CD4-positive, alpha-beta T cell (primary cell): Measurements from ENCODE around the gene MST1. TPM values are rescaled to one million over a fixed set of nuclear protein-coding genes. Genes with fewer than 3 reads are reported as not detected.

Experiments
- ATAC-seq: fragments of 200-7000 bp; cut with Tn5 transposase; one replicate; pipeline ENCODE4 v1.10.0; 2022; ENCODE audit warnings: mild to moderate bottlenecking; ENCODE audit not compliant: poor library complexity
- CTCF ChIA-PET: fragments of 350-600 bp; sonication (Branson Sonifier 250); formaldehyde crosslinking; loops from one replicate; lab custom pipeline; 2021; ENCODE audit warnings: antibody characterized with exemption, inconsistent platforms; lab: Charles Lee
- POLR2A ChIA-PET: fragments of 350-600 bp; sonication (Branson Sonifier 250); formaldehyde crosslinking; loops from one replicate; lab custom pipeline; 2021; ENCODE audit warnings: antibody characterized with exemption, inconsistent platforms; lab: Charles Lee
- DNase-seq, 14 experiments: peaks; one replicate each; pipeline ENCODE4 v3.0.0-alpha.2; 2013 to 2020; ENCODE audit warnings: mixed read lengths in 2 of 14
- H3K27ac ChIP-seq, 2 donors: one replicate each; pipeline versions ENCODE4 v1.5.1 to v1.7.0; 2013; ENCODE audit warnings: low read length in 2 of 2, low read depth in 1 of 2, mild to moderate bottlenecking in 1 of 2
- H3K27me3 ChIP-seq, 2 experiments: 1 replicate in 1 of 2; 2 replicates in 1 of 2; pipeline versions ENCODE4 v1.6.1 to v1.7.0; 2013; ENCODE audit warnings: low read length in 2 of 2, control low read depth in 1 of 2, mild to moderate bottlenecking in 1 of 2, moderate library complexity in 1 of 2; ENCODE audit not compliant: insufficient read depth in 2 of 2, control insufficient read depth in 1 of 2
- H3K36me3 ChIP-seq: one replicate; pipeline ENCODE4 v1.6.1; 2013; ENCODE audit warnings: low read length, control low read depth; ENCODE audit not compliant: insufficient read depth
- H3K4me1 ChIP-seq: one replicate; pipeline ENCODE4 v1.6.1; 2013; ENCODE audit warnings: low read length, control low read depth; ENCODE audit not compliant: insufficient read depth
- H3K4me3 ChIP-seq: one replicate; pipeline ENCODE4 v1.5.1; 2013; ENCODE audit warnings: mild to moderate bottlenecking, low read length, moderate library complexity
- H3K9me3 ChIP-seq, 2 experiments: 1 replicate in 1 of 2; 2 replicates in 1 of 2; pipeline versions ENCODE4 v1.6.1 to v1.7.0; 2013; ENCODE audit warnings: low read length in 2 of 2, mild to moderate bottlenecking in 2 of 2, control low read depth in 1 of 2, moderate library complexity in 1 of 2; ENCODE audit not compliant: control insufficient read depth in 1 of 2, insufficient read depth in 1 of 2
- H3K27ac Mint-ChIP-seq: one replicate; pipeline ENCODE4 v1.8.0; 2020; ENCODE audit warnings: mixed read lengths
- H3K27me3 Mint-ChIP-seq: one replicate; pipeline ENCODE4 v1.8.0; 2021; ENCODE audit warnings: mixed read lengths
- H3K36me3 Mint-ChIP-seq: one replicate; pipeline ENCODE4 v1.8.0; 2021; ENCODE audit warnings: low read depth, mixed read lengths
- H3K4me1 Mint-ChIP-seq: one replicate; pipeline ENCODE4 v1.8.0; 2021; ENCODE audit warnings: low read depth, mixed read lengths
- H3K4me3 Mint-ChIP-seq: one replicate; pipeline ENCODE4 v1.8.0; 2020; ENCODE audit warnings: mild to moderate bottlenecking, mixed read lengths
- H3K9me3 Mint-ChIP-seq: one replicate; pipeline ENCODE4 v1.8.0; 2020; ENCODE audit warnings: mixed read lengths
- CTCF ChIP-seq: fragments of 200-600 bp; IDR thresholded peaks from one replicate; pipeline ENCODE4 v1.8.0; 2022; ENCODE audit warnings: antibody characterized with exemption, mild to moderate bottlenecking
- intact Hi-C, 2 experiments: fragments of 100-400 bp; cut with DNase I in 1 of 2; cut with micrococcal nuclease in 1 of 2; formaldehyde crosslinking; loops; one replicate each; pipeline versions ENCODE4 v1.15.1 to v1.9.0; 2023 to 2025; cut with DNase I, micrococcal nuclease
- polyA plus RNA-seq, 2 donors: library from polyadenylated mRNA; unstranded; fragments of 120-200 nt; gene quantifications; one replicate each; pipeline ENCODE4 v1.2.1, GENCODE V29; 2013
- total RNA-seq, 174 experiments: library from RNA in 2 of 174; stranded (reverse) in 2 of 174; gene quantifications; one replicate each; pipeline ENCODE4 v1.2.3 and lab custom pipeline; 2021 to 2026

Gene MST1
- total RNA-seq (1 to 10 TPM; 7.8 TPM), total RNA-seq (lab: John Stamatoyannopoulos, UW) (0.85 to 9.4 (median 3.3) reads per million in 172 experiments)
- polyA plus RNA-seq (2013, experiment 1 of 2) = 5.5 TPM
- 7.8 TPM for polyA plus RNA-seq (2013, experiment 2 of 2)

- Histone ChIP-seq H3K4me1 (peaks cover 49% of the 10 kb centered on the region), H3K27me3 (no peaks in the 10 kb centered on the region), H3K9me3 (no peaks in the 10 kb centered on the region), H3K36me3 (no peaks in the 10 kb centered on the region), H3K27ac (peak within 1 kb of the TSS; percentile 64 to 87), H3K4me3 (peak within 1 kb of the TSS; percentile 98)
- H3K27me3 Mint-ChIP-seq = peaks cover 4% of the 10 kb centered on the region
- peak; percentile 55 for TF ChIP-seq CTCF
- ChIA-PET CTCF (interaction anchor here (2.1 kb wide), 1 partner anchor 150 kb away, joined by 5 read pairs; no protein-coding TSS in a partner anchor), POLR2A (interaction anchor here (0.9 to 1.0 kb wide), 2 partner anchors 17 to 86 kb away, joined by 3 read pairs; no protein-coding TSS in a partner anchor)
- peak within 1 kb of the TSS; percentile 97 for H3K4me3 Mint-ChIP-seq
- intact Hi-C loops = loop anchor here in 1 of 2 experiments (2.0 kb wide), 1 partner anchor 16 kb away; no protein-coding TSS in a partner anchor
- DNase-seq (peak; percentile 87 to 97 (median 91)), ATAC-seq (peak; percentile 80)
- peak within 1 kb of the TSS; percentile 91 for H3K27ac Mint-ChIP-seq
- H3K36me3 Mint-ChIP-seq = peaks cover 17% of the 10 kb centered on the region
- peaks cover 41% of the 10 kb centered on the region for H3K4me1 Mint-ChIP-seq
- no peaks in the 10 kb centered on the region for H3K9me3 Mint-ChIP-seq
Observed at GRCh38 chr3:49689046-49689907, at the start of gene MST1, which contains the start of gene RNF123. TSS of gene MST1 (minus strand) at chr3:49689474. CDS start at chr3:49688691, 783 bp downstream. TSS of gene RNF123 (plus strand) at chr3:49689557. CDS start at chr3:49691166, 1,609 bp downstream.

- no peaks in the 10 kb centered on the region for H3K27me3 ChIP-seq
- Mint-ChIP-seq H3K36me3 (peaks cover 47% of the 10 kb centered on the region), H3K27me3 (no peaks in the 10 kb centered on the region), H3K4me3 (no peak overlapping the region), H3K9me3 (no peaks in the 10 kb centered on the region), H3K4me1 (peaks cover 13% of the 10 kb centered on the region), H3K27ac (no peak overlapping the region)
- POLR2A ChIA-PET = no interaction called here
- no peaks in the 10 kb centered on the region for H3K9me3 ChIP-seq
- no peak overlapping the region for H3K27ac ChIP-seq
- no peak for TF ChIP-seq CTCF
- H3K4me3 ChIP-seq = no peak overlapping the region
- ATAC-seq = no peak
- H3K4me1 ChIP-seq = no peaks in the 10 kb centered on the region
- intact Hi-C loops = no loop called here
- peaks cover 54% of the 10 kb centered on the region for H3K36me3 ChIP-seq
- CTCF ChIA-PET = no interaction called here
- no peak for DNase-seq
Observed at GRCh38 chr3:49738067-49738713, 48.9 kb upstream of the MST1 start.

GRCh38 chr3:49734752-49735151, 45.5 kb upstream of the MST1 start:
- Mint-ChIP-seq H3K4me3 (no peak overlapping the region), H3K9me3 (no peaks in the 10 kb centered on the region), H3K27me3 (no peaks in the 10 kb centered on the region), H3K4me1 (peaks cover 9% of the 10 kb centered on the region), H3K36me3 (peaks cover 72% of the 10 kb centered on the region), H3K27ac (no peak overlapping the region)
- Histone ChIP-seq H3K4me3 (no peak overlapping the region), H3K27me3 (no peaks in the 10 kb centered on the region), H3K4me1 (no peaks in the 10 kb centered on the region), H3K36me3 (peaks cover 71% of the 10 kb centered on the region), H3K9me3 (no peaks in the 10 kb centered on the region), H3K27ac (no peak overlapping the region)
- TF ChIP-seq CTCF = no peak
- no peak for ATAC-seq
- intact Hi-C loops = no loop called here
- no peak for DNase-seq
- CTCF ChIA-PET = interaction anchor here (1.1 to 1.5 kb wide), 3 partner anchors 15 to 104 kb away, joined by 3 read pairs; no protein-coding TSS in a partner anchor
- POLR2A ChIA-PET = no interaction called here
